K562 (cell line): Measurements from ENCODE around the gene TPCN1. TPM values are rescaled to one million over a fixed set of nuclear protein-coding genes. Genes with fewer than 3 reads are reported as not detected.

Experiments used
- ATAC-seq: fragments of 200-7000 bp; cut with Tn5 transposase; 3 replicates; pipeline ENCODE4 v1.9.1; 2020; ENCODE audit warnings: moderate library complexity
- BruUV-seq: library from RNA; stranded (reverse); fragments of 400-500 nt; replicated peaks from 2 replicates; lab custom pipeline; 2021; lab: Mats Ljungman, UMichigan
- CTCF ChIA-PET: fragments of 300-600 bp; formaldehyde crosslinking; extraction: SDS; loops from one replicate; lab custom pipeline; 2021; ENCODE audit warnings: low intra/inter-chr PET ratio; lab: Yijun Ruan, JAX
- POLR2A ChIA-PET: fragments of 300-600, 350-650 bp; sonication (Branson Sonifier 250); formaldehyde crosslinking; extraction: SDS; loops from one replicate; lab custom pipeline; 2021; ENCODE audit warnings: antibody characterized with exemption, inconsistent platforms; lab: Yijun Ruan, JAX
- DNase-seq, 4 experiments: peaks; one replicate each; pipeline versions ENCODE4 v3.0.0 to v3.0.0-alpha.2; 2011 to 2018; ENCODE audit warnings: low spot score in 3 of 4, mixed read lengths in 3 of 4; ENCODE audit errors: extremely low read depth in 1 of 4
- FAIRE-seq: peaks from 2 replicates; lab custom pipeline; 2011; peaks lifted over from hg19 to GRCh38; lab: Jason Lieb, UNC
- H2AFZ ChIP-seq: 2 replicates; pipeline ENCODE4 v1.6.0; 2011; ENCODE audit warnings: low read depth, low read length, control low read depth, inconsistent platforms
- H3K27ac ChIP-seq: fragments of 200-600 bp; 3 replicates; pipeline ENCODE4 v1.8.0; 2011; ENCODE audit warnings: low read depth, mild to moderate bottlenecking, control low read depth, inconsistent platforms, low read length, moderate library complexity, mixed read lengths; ENCODE audit errors: extremely low read depth
- H3K27me3 ChIP-seq, 2 experiments: fragments of 300-600 bp in 1 of 2; 2 replicates in 1 of 2; 3 replicates in 1 of 2; pipeline versions ENCODE4 v1.6.0 to v1.8.0; 2011; ENCODE audit warnings: inconsistent platforms in 2 of 2, low read length in 2 of 2, mild to moderate bottlenecking in 1 of 2, mixed read lengths in 1 of 2, moderate library complexity in 1 of 2; ENCODE audit not compliant: control insufficient read depth in 2 of 2, insufficient read depth in 2 of 2
- H3K36me3 ChIP-seq: fragments of 300-600 bp; 3 replicates; pipeline ENCODE4 v1.8.0; 2011; ENCODE audit warnings: mild to moderate bottlenecking, low read length, inconsistent platforms; ENCODE audit not compliant: control insufficient read depth, insufficient read depth
- H3K4me1 ChIP-seq, 2 experiments: fragments of 200-600 bp in 1 of 2; replicated peaks in 1 of 2; 2 replicates in 1 of 2; 3 replicates in 1 of 2; pipeline versions ENCODE4 v1.5.1 to v1.8.0; 2011; ENCODE audit warnings: inconsistent platforms in 2 of 2, low read length in 2 of 2, mild to moderate bottlenecking in 1 of 2, mixed read lengths in 1 of 2, moderate library complexity in 1 of 2; ENCODE audit not compliant: control insufficient read depth in 2 of 2, insufficient read depth in 2 of 2
- H3K4me2 ChIP-seq: 2 replicates; pipeline ENCODE4 v1.6.1; 2011; ENCODE audit warnings: low read length, control low read depth, inconsistent platforms, mixed read lengths; ENCODE audit not compliant: insufficient read depth
- H3K4me3 ChIP-seq: fragments of 200-600 bp; sonication (generic), shearing (Covaris generic); 2 replicates; pipeline ENCODE4 v1.5.1; 2016; ENCODE audit warnings: control low read depth, inconsistent platforms
- H3K79me2 ChIP-seq: fragments of 200-600 bp; 3 replicates; pipeline ENCODE4 v1.8.0; 2011; ENCODE audit warnings: low read length, inconsistent platforms; ENCODE audit not compliant: control insufficient read depth, insufficient read depth
- H3K9ac ChIP-seq, 2 experiments: 2 replicates each; pipeline versions ENCODE4 v1.6.0 to v1.6.1; 2011; ENCODE audit warnings: low read depth in 2 of 2, low read length in 2 of 2, control low read depth in 1 of 2, inconsistent platforms in 1 of 2, mild to moderate bottlenecking in 1 of 2, mixed read lengths in 1 of 2; ENCODE audit not compliant: insufficient read depth in 1 of 2
- H3K9me1 ChIP-seq: one replicate; pipeline ENCODE4 v1.6.0; 2011; ENCODE audit warnings: inconsistent platforms, mild to moderate bottlenecking, low read length, moderate library complexity; ENCODE audit not compliant: control insufficient read depth, insufficient read depth
- H3K9me3 ChIP-seq: replicated peaks from 2 replicates; pipeline ENCODE4 v1.5.1; 2011; ENCODE audit warnings: low read depth, low read length, inconsistent platforms; ENCODE audit not compliant: control insufficient read depth, insufficient read depth
- H4K20me1 ChIP-seq: replicated peaks from 2 replicates; pipeline ENCODE4 v1.6.1; 2011; ENCODE audit warnings: low read length, inconsistent platforms, mixed read lengths; ENCODE audit not compliant: control insufficient read depth, insufficient read depth
- CBX5 ChIP-seq: IDR thresholded peaks from 2 replicates; pipeline ENCODE4 v1.6.1; 2014; ENCODE audit warnings: low read depth, borderline replicate concordance
- FOXK1 ChIP-seq: sonication (generic); formaldehyde crosslinking; IDR thresholded peaks from 2 replicates; pipeline ENCODE4 v1.8.0; 2022; ENCODE audit warnings: missing genetic modification reagents, mild to moderate bottlenecking, borderline replicate concordance
- MAFF ChIP-seq: IDR thresholded peaks from 2 replicates; pipeline ENCODE4 v1.6.1; 2012; ENCODE audit warnings: low read length, improper control_type of control experiment
- NR2C1 ChIP-seq, 2 experiments: fragments of 450-650 bp; IDR thresholded peaks; 2 replicates each; pipeline ENCODE4 v1.6.1; 2017; ENCODE audit warnings: mild to moderate bottlenecking in 2 of 2, antibody characterized with exemption in 1 of 2, inconsistent platforms in 1 of 2, missing compliant biosample characterization in 1 of 2, missing genetic modification characterization in 1 of 2
- SMARCC2 ChIP-seq: fragments of 450-650 bp; IDR thresholded peaks from 2 replicates; pipeline ENCODE4 v1.6.1; 2017; ENCODE audit warnings: antibody characterized with exemption, moderate library complexity, mild to moderate bottlenecking, low read depth
- SNRNP70 ChIP-seq: fragments of 200-400 bp; formaldehyde crosslinking; optimal IDR thresholded peaks from 2 replicates; pipeline ENCODE3; 2017; ENCODE audit warnings: low read depth, low read length
- SRSF9 ChIP-seq: fragments of 200-400 bp; formaldehyde crosslinking; IDR thresholded peaks from 2 replicates; pipeline ENCODE4 v1.6.1; 2017; ENCODE audit warnings: low read depth, low read length, borderline replicate concordance
- TAF1 ChIP-seq: IDR thresholded peaks from 2 replicates; pipeline ENCODE4 v1.6.1; 2011; ENCODE audit warnings: mild to moderate bottlenecking, low read length, moderate library complexity; ENCODE audit not compliant: insufficient read depth, control insufficient read depth, severe bottlenecking; ENCODE audit errors: extremely low read depth
- TOE1 ChIP-seq, 2 experiments: fragments of 450-650 bp in 1 of 2; sonication (generic) in 1 of 2; formaldehyde crosslinking in 1 of 2; IDR thresholded peaks; 2 replicates each; pipeline versions ENCODE4 v1.7.1 to v1.8.0; 2016 to 2022; ENCODE audit warnings: borderline replicate concordance in 2 of 2, mild to moderate bottlenecking in 2 of 2, antibody characterized with exemption in 1 of 2, inconsistent platforms in 1 of 2, low read depth in 1 of 2, missing genetic modification reagents in 1 of 2, moderate library complexity in 1 of 2
- ZKSCAN3 ChIP-seq: fragments of 250-450 bp; sonication (Bioruptor Pico); IDR thresholded peaks from 2 replicates; pipeline ENCODE4 v1.4.0; 2020
- ZNF224 ChIP-seq: sonication (generic); formaldehyde crosslinking; IDR thresholded peaks from 2 replicates; pipeline ENCODE4 v1.8.0; 2022; ENCODE audit warnings: mild to moderate bottlenecking, missing genetic modification reagents
- ZSCAN32 ChIP-seq: fragments of 450-650 bp; formaldehyde crosslinking; IDR thresholded peaks from 2 replicates; pipeline ENCODE4 v1.4.0; 2020; ENCODE audit warnings: mild to moderate bottlenecking, moderate library complexity
- WGBS: fragments of 100-300 bp; shearing (Covaris generic); methylation state at CpG from one replicate; pipeline ENCODE4 v1.1.6; 2016; ENCODE audit warnings: low coverage, mixed read lengths; ENCODE audit not compliant: insufficient coverage; ENCODE audit errors: missing lambda C conversion rate; 5-methylcytosine and 5-hydroxymethylcytosine counted together
- in situ Hi-C: fragments of 300-500 bp; cut with MboI; formaldehyde crosslinking; loops from 4 replicates; pipeline ENCODE4 v1.15.0; 2018; ENCODE audit warnings: inconsistent platforms, mixed read lengths
- intact Hi-C: fragments of 100-400 bp; cut with micrococcal nuclease; formaldehyde crosslinking; loops from 2 replicates; pipeline ENCODE4 v1.14.2; 2022
- polyA plus RNA-seq, 8 experiments: library from polyadenylated mRNA; depleted of rRNA in 4 of 8; stranded (reverse) in 5 of 8; unstranded in 3 of 8; fragments of >200 nt; fragmentation: Nextera tagmentation in 2 of 8; fragmentation: Illumina TruSeq in 1 of 8; extraction: Ambion mirVana in 2 of 8; extraction: Trizol in 1 of 8; gene quantifications; 2 replicates each; pipeline versions ENCODE4 v1.2.1 to v1.2.3, GENCODE V29; 2011 to 2014; ENCODE audit warnings: inconsistent platforms in 1 of 8, missing spikeins in 1 of 8
- total RNA-seq, 7 experiments: library from RNA; depleted of rRNA in 6 of 7; stranded (reverse); fragments of >200 nt in 6 of 7; fragmentation: Illumina TruSeq in 2 of 7; extraction: Trizol in 2 of 7; gene quantifications; 2 replicates each; pipeline versions ENCODE4 v1.2.1 to v1.2.3, GENCODE V29; 2011 to 2021; ENCODE audit warnings: low replicate concordance in 1 of 7
- TF ChIP-seq, protein P1 (sequence below): fragments of 250-450 bp; sonication (Bioruptor Pico); IDR thresholded peaks from 2 replicates; pipeline ENCODE4 v1.9.0; 2021; ENCODE audit warnings: mild to moderate bottlenecking
- TF ChIP-seq, protein P2 (sequence below): sonication (generic); formaldehyde crosslinking; IDR thresholded peaks from 2 replicates; pipeline ENCODE4 v1.8.1; 2022; ENCODE audit warnings: missing genetic modification reagents

TPCN1 gene
- total and polyA plus RNA-seq, 9 of the 15 experiments (the other 6 are each of a cell fraction or from before 2014, with no cell fraction given), result 0.80 to 23.8 (median 7.4) TPM

DNA sequence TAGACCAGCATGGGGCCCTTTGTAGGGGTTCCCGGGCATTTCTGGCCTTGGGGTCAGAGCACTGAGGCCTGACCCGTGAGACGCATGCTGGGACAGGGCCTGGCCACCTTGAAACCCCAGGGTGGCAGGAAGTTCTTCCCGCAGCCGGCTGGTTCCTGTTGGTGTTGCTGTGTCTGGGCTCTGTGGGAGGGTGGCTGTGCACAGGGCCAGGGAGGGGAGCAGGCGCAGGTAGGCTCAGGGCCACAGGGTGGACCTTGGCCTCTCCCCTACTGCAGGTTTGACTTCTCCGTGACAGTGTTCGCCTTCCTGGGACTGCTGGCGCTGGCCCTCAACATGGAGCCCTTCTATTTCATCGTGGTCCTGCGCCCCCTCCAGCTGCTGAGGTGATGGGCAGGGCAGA lies 65.4 kb downstream of the TPCN1 start:
- no peaks in the 10 kb centered on the region for H3K27me3 ChIP-seq
- in situ Hi-C loops, result no loop called here
- no peak overlapping the region for H3K4me2 ChIP-seq
- TF ChIP-seq, protein P1, sequence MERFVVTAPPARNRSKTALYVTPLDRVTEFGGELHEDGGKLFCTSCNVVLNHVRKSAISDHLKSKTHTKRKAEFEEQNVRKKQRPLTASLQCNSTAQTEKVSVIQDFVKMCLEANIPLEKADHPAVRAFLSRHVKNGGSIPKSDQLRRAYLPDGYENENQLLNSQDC (CRISPR knock-in tag), result no peak
- TF ChIP-seq SRSF9, result no peak
- TF ChIP-seq MAFF, result no peak
- no peak for TF ChIP-seq ZNF224 (CRISPR knock-in tag)
- no peak for ATAC-seq
- no peak for FAIRE-seq
- H3K9ac ChIP-seq, result no peak overlapping the region; a peak in 1 of 4 replicates
- no peak overlapping the region for H2AFZ ChIP-seq
- peaks cover 0 to 16% of the 10 kb centered on the region in 2 experiments; a peak in 1 of 5 replicates for H3K4me1 ChIP-seq
- H3K9me3 ChIP-seq, result no peaks in the 10 kb centered on the region
- ChIA-PET CTCF (no interaction called here), POLR2A (no interaction called here)
- 85% methylated on average over 11 of the region's 11 CpGs for WGBS
- no peaks in the 10 kb centered on the region for H3K9me1 ChIP-seq
- intact Hi-C loops, result loop anchor here (5.0 kb wide), 1 partner anchor 89 kb away; no protein-coding TSS in a partner anchor
- H3K4me3 ChIP-seq, result no peak overlapping the region
- peaks cover 42% of the 10 kb centered on the region; the same call in 1 of the 3 replicates for H3K36me3 ChIP-seq
- BruUV-seq, result no TSS peak
- DNase-seq, result no peak
- H3K27ac ChIP-seq, result no peak overlapping the region
- H4K20me1 ChIP-seq, result no peaks in the 10 kb centered on the region
- H3K79me2 ChIP-seq, result no peaks in the 10 kb centered on the region

DNA sequence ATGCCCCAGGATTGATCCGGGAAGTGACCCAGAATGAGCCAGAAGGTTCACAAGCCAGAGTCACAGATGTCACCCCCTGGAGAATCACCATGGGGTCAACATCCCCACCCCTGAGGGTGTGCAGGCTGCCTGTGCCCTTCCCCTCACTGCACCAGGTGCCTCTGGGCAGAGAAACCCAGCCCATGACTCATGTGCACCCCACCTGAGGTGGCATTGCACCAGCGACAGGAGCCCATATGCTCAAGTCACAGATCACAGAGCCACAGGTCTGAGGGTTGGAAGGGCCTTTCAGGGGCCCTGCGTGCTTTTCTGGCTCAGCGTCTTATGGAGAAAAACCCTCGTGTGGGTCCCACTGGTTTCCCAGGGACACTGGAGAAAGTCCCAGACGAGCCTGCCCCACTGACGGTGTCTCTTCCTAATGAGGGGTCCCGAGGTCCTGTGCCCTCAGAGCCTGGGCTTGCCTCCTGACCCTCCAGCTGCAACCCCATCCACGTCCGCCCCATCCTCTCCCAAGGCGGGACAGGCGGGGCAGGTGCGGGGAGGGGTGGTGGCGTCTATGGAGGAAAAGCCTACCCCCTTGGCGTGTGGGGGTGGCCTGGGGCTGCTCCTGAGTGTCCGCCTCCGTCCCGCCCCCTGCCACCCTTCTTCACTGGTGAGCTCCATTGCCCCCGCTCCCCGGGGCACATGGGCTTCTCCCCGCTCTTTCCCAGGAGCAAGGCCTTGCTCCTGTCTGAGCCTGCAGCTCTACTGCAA lies 66.1 kb downstream of the TPCN1 start:
- BruUV-seq, result no TSS peak
- Histone ChIP-seq H3K4me1 (peaks cover 0 to 16% of the 10 kb centered on the region in 2 experiments; a peak in 1 of 5 replicates), H3K79me2 (no peaks in the 10 kb centered on the region), H3K4me3 (no peak overlapping the region), H3K9me3 (no peaks in the 10 kb centered on the region), H3K27ac (no peak overlapping the region), H3K9me1 (no peaks in the 10 kb centered on the region), H4K20me1 (no peaks in the 10 kb centered on the region), H3K27me3 (no peaks in the 10 kb centered on the region), H3K4me2 (no peak overlapping the region), H3K9ac (no peak overlapping the region), H2AFZ (no peak overlapping the region), H3K36me3 (peaks cover 43% of the 10 kb centered on the region; the same call in 1 of the 3 replicates)
- 85% methylated on average over 14 of the region's 21 CpGs for WGBS
- CTCF ChIA-PET, result no interaction called here
- POLR2A ChIA-PET, result interaction anchor here (0.5 to 0.8 kb wide), 2 partner anchors 10 to 23 kb away, joined by 3 read pairs; no protein-coding TSS in a partner anchor
- ATAC-seq (no peak), DNase-seq (no peak), FAIRE-seq (no peak)
- in situ Hi-C loops, result no loop called here
- intact Hi-C loops, result loop anchor here (5.0 kb wide), 1 partner anchor 90 kb away; no protein-coding TSS in a partner anchor
- no peak for TF ChIP-seq SMARCC2
- TF ChIP-seq TAF1, result no peak
- no peak for TF ChIP-seq CBX5
- TF ChIP-seq FOXK1 (CRISPR knock-in tag), result no peak
- TF ChIP-seq ZSCAN32 (CRISPR knock-in tag), result no peak
- TF ChIP-seq ZKSCAN3 (CRISPR knock-in tag), result no peak
- TF ChIP-seq SNRNP70, result no peak
- TF ChIP-seq, protein P2, sequence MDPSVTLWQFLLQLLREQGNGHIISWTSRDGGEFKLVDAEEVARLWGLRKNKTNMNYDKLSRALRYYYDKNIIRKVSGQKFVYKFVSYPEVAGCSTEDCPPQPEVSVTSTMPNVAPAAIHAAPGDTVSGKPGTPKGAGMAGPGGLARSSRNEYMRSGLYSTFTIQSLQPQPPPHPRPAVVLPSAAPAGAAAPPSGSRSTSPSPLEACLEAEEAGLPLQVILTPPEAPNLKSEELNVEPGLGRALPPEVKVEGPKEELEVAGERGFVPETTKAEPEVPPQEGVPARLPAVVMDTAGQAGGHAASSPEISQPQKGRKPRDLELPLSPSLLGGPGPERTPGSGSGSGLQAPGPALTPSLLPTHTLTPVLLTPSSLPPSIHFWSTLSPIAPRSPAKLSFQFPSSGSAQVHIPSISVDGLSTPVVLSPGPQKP (CRISPR knock-in tag), result no peak
- no peak for TF ChIP-seq TOE1 (IDR thresholded peaks at IDR 0.05; ENCODE audit: borderline replicate concordance)
- TF ChIP-seq TOE1 (CRISPR knock-in tag; IDR thresholded peaks at IDR 0.05; ENCODE audit: borderline replicate concordance, low read depth), result no peak
- no peak for TF ChIP-seq NR2C1 (IDR thresholded peaks at IDR 0.05)
- TF ChIP-seq NR2C1 (tag; IDR thresholded peaks at IDR 0.05), result no peak
